Naive thymus-derived CD4-positive, alpha-beta T cell (primary cell): ENCODE results near the gene ATF3. TPM values are rescaled to one million over a fixed set of nuclear protein-coding genes. Genes with fewer than 3 reads are reported as not detected.

Experiments
- ATAC-seq: fragments of 150-1000 bp; cut with Tn5 transposase; 2 replicates; pipeline ENCODE4 v1.10.0; 2021; ENCODE audit warnings: mild to moderate bottlenecking, moderate library complexity
- CTCF ChIA-PET: fragments of 350-600 bp; sonication (Branson Sonifier 250); formaldehyde crosslinking; loops from one replicate; lab custom pipeline; 2021; ENCODE audit warnings: antibody characterized with exemption; lab: Charles Lee
- POLR2A ChIA-PET: fragments of 350-600 bp; sonication (Branson Sonifier 250); formaldehyde crosslinking; loops from one replicate; lab custom pipeline; 2021; ENCODE audit warnings: antibody characterized with exemption, inconsistent platforms; lab: Charles Lee
- DNase-seq, 9 donors: peaks; one replicate each; pipeline versions ENCODE4 v3.0.0 to v3.0.0-alpha.2; 2020 to 2022; ENCODE audit warnings: mixed read lengths in 1 of 9
- H3K27ac ChIP-seq: one replicate; pipeline ENCODE4 v1.7.0; 2013; ENCODE audit warnings: mild to moderate bottlenecking, low read depth, low read length, moderate library complexity
- H3K27me3 ChIP-seq, 2 donors: one replicate each; pipeline ENCODE4 v1.7.0; 2013; ENCODE audit warnings: low read length in 2 of 2, mild to moderate bottlenecking in 2 of 2, moderate library complexity in 2 of 2; ENCODE audit not compliant: control insufficient read depth in 2 of 2, insufficient read depth in 2 of 2
- H3K36me3 ChIP-seq, 3 experiments: 1 replicate in 2 of 3; 2 replicates in 1 of 3; pipeline ENCODE4 v1.7.0; 2013; ENCODE audit warnings: low read length in 3 of 3, mild to moderate bottlenecking in 3 of 3, moderate library complexity in 1 of 3; ENCODE audit not compliant: insufficient read depth in 3 of 3, control insufficient read depth in 2 of 3
- H3K4me1 ChIP-seq, 2 donors: one replicate each; pipeline ENCODE4 v1.7.0; 2013; ENCODE audit warnings: low read length in 2 of 2, mild to moderate bottlenecking in 2 of 2, moderate library complexity in 1 of 2; ENCODE audit not compliant: control insufficient read depth in 2 of 2, insufficient read depth in 2 of 2
- H3K4me3 ChIP-seq: 2 replicates; pipeline ENCODE4 v1.7.0; 2013; ENCODE audit warnings: mild to moderate bottlenecking, low read length
- H3K9me3 ChIP-seq, 3 experiments: 1 replicate in 2 of 3; 2 replicates in 1 of 3; pipeline ENCODE4 v1.7.0; 2013; ENCODE audit warnings: low read length in 3 of 3; ENCODE audit not compliant: control insufficient read depth in 2 of 3
- H3K27ac Mint-ChIP-seq, 9 donors: one replicate each; pipeline ENCODE4 v1.8.0; 2020 to 2022; ENCODE audit warnings: mixed read lengths in 9 of 9, mild to moderate bottlenecking in 8 of 9, moderate library complexity in 5 of 9, inconsistent platforms in 2 of 9
- H3K27me3 Mint-ChIP-seq, 5 donors: one replicate each; pipeline ENCODE4 v1.8.0; 2021 to 2022; ENCODE audit warnings: mixed read lengths in 5 of 5, mild to moderate bottlenecking in 1 of 5
- H3K36me3 Mint-ChIP-seq, 5 donors: one replicate each; pipeline ENCODE4 v1.8.0; 2020 to 2022; ENCODE audit warnings: mixed read lengths in 5 of 5, mild to moderate bottlenecking in 3 of 5, inconsistent platforms in 1 of 5
- H3K4me1 Mint-ChIP-seq, 7 donors: one replicate each; pipeline ENCODE4 v1.8.0; 2020 to 2022; ENCODE audit warnings: mixed read lengths in 7 of 7, mild to moderate bottlenecking in 3 of 7, inconsistent platforms in 1 of 7
- H3K4me3 Mint-ChIP-seq, 10 donors: one replicate each; pipeline ENCODE4 v1.8.0; 2020 to 2022; ENCODE audit warnings: mild to moderate bottlenecking in 10 of 10, mixed read lengths in 10 of 10, moderate library complexity in 6 of 10, inconsistent platforms in 2 of 10
- H3K9me3 Mint-ChIP-seq, 11 donors: one replicate each; pipeline ENCODE4 v1.8.0; 2020 to 2022; ENCODE audit warnings: mixed read lengths in 11 of 11, mild to moderate bottlenecking in 4 of 11, inconsistent platforms in 1 of 11, moderate library complexity in 1 of 11
- intact Hi-C, 2 donors: fragments of 100-400 bp; cut with micrococcal nuclease; formaldehyde crosslinking; loops; one replicate each; pipeline ENCODE4 v1.15.1; 2023
- polyA plus RNA-seq, 2 donors: library from polyadenylated mRNA; unstranded; fragments of 300-500 nt; fragmentation: Illumina TruSeq; gene quantifications; one replicate each; pipeline ENCODE4 v1.2.3, GENCODE V29; 2021
- total RNA-seq, 6 experiments: library from RNA in 5 of 6; stranded (reverse) in 5 of 6; gene quantifications; 1 replicate in 5 of 6; 2 replicates in 1 of 6; pipeline ENCODE4 v1.2.3 and lab custom pipeline; 2021 to 2026

ATF3 gene
- total and polyA plus RNA-seq, 7 experiments from 2014 or later = 0.57 to 83.4 (median 12.5) TPM; not detected in 2

- Mint-ChIP-seq H3K27me3 (peaks cover 61 to 75% (median 70%) of the 10 kb centered on the region in 5 donors), H3K4me3 (peak overlapping the region; percentile 90 to 98 (median 95))
- intact Hi-C loops = loop anchor here in 1 of 2 donors (1.0 to 10.0 kb wide), 4 partner anchors 132 to 1348 kb away; partner anchors contain the start of genes DTL, INTS7 and RCOR3
Measured at GRCh38 chr1:212606395-212607205, 2.0 kb upstream of the ATF3 start.

GRCh38 chr1:212607206-212607912 lies 1.2 kb upstream of the ATF3 start:
- peaks cover 0 to 2% (median 0%) of the 10 kb centered on the region in 11 donors for H3K9me3 Mint-ChIP-seq
- Histone ChIP-seq H3K9me3 (no peaks in the 10 kb centered on the region), H3K4me1 (peaks cover 17 to 23% of the 10 kb centered on the region in 2 donors), H3K4me3 (peak overlapping the region; percentile 70), H3K36me3 (no peaks in the 10 kb centered on the region), H3K27me3 (peaks cover 17 to 26% of the 10 kb centered on the region in 2 donors), H3K27ac (no peak overlapping the region)
- peaks cover 0 to 8% (median 0%) of the 10 kb centered on the region in 5 donors for H3K36me3 Mint-ChIP-seq
- peak overlapping the region in 7 of 9 donors; percentile 28 to 98 (median 59) for H3K27ac Mint-ChIP-seq
- ChIA-PET POLR2A (interaction anchor here (0.6 kb wide), 1 partner anchor 27 kb away, joined by 3 read pairs; no protein-coding TSS in a partner anchor), CTCF (no interaction called here)
- H3K27me3 Mint-ChIP-seq = peaks cover 56 to 69% (median 63%) of the 10 kb centered on the region in 5 donors
- peak in 4 of 9 donors; percentile 5 to 48 (median 28) for DNase-seq
- no peak for ATAC-seq
- H3K4me3 Mint-ChIP-seq = peak overlapping the region; percentile 90 to 98 (median 95)
- H3K4me1 Mint-ChIP-seq = peaks cover 17 to 46% (median 21%) of the 10 kb centered on the region in 7 donors
- intact Hi-C loops = loop anchor here in 1 of 2 donors (1.0 to 10.0 kb wide), 4 partner anchors 133 to 1349 kb away; partner anchors contain the start of genes DTL, INTS7 and RCOR3

More at GRCh38 chr1:212606395-212607205, 2.0 kb upstream of the ATF3 start:
- Histone ChIP-seq H3K4me3 (peak overlapping the region; percentile 70), H3K27me3 (peaks cover 17 to 26% of the 10 kb centered on the region in 2 donors), H3K36me3 (no peaks in the 10 kb centered on the region), H3K4me1 (peaks cover 17 to 23% of the 10 kb centered on the region in 2 donors), H3K9me3 (no peaks in the 10 kb centered on the region), H3K27ac (no peak overlapping the region)
- CTCF ChIA-PET = no interaction called here
- peak; percentile 36 to 62 (median 56) for DNase-seq
- peaks cover 0 to 2% (median 0%) of the 10 kb centered on the region in 11 donors for H3K9me3 Mint-ChIP-seq
- H3K4me1 Mint-ChIP-seq = peaks cover 17 to 46% (median 21%) of the 10 kb centered on the region in 7 donors
- peak; percentile 36 for ATAC-seq
- H3K36me3 Mint-ChIP-seq = peaks cover 0 to 8% (median 0%) of the 10 kb centered on the region in 5 donors
- POLR2A ChIA-PET = no interaction called here
- H3K27ac Mint-ChIP-seq = peak overlapping the region in 4 of 9 donors; percentile 28 to 98 (median 82)

GRCh38 chr1:212607913-212608391 lies 609 bp upstream of the ATF3 start:
- Mint-ChIP-seq H3K9me3 (peaks cover 0 to 2% (median 0%) of the 10 kb centered on the region in 11 donors), H3K27me3 (peaks cover 52 to 66% (median 61%) of the 10 kb centered on the region in 5 donors), H3K4me1 (peaks cover 17 to 51% (median 21%) of the 10 kb centered on the region in 7 donors), H3K27ac (peak overlapping the region in 5 of 9 donors; percentile 28 to 98 (median 76)), H3K36me3 (peaks cover 0 to 8% (median 0%) of the 10 kb centered on the region in 5 donors), H3K4me3 (peak overlapping the region; percentile 90 to 98 (median 95))
- Histone ChIP-seq H3K36me3 (no peaks in the 10 kb centered on the region), H3K4me1 (peaks cover 17 to 23% of the 10 kb centered on the region in 2 donors), H3K4me3 (peak overlapping the region; percentile 70), H3K9me3 (no peaks in the 10 kb centered on the region), H3K27me3 (peaks cover 17 to 26% of the 10 kb centered on the region in 2 donors), H3K27ac (no peak overlapping the region)
- intact Hi-C loops = loop anchor here (1.0 to 10.0 kb wide), 12 partner anchors 12 to 1349 kb away; partner anchors contain the start of genes DTL (in 2 of the 2), INTS7 (in 2 of the 2), PPP2R5A (in 2 of the 2) and ANGEL2 (in 1 of the 2)
- DNase-seq = peak in 3 of 9 donors; percentile 11 to 19 (median 19)
- peak; percentile 1 for ATAC-seq
- POLR2A ChIA-PET = interaction anchor here (0.6 to 0.8 kb wide), 2 partner anchors 10 to 26 kb away, joined by 3 read pairs; no protein-coding TSS in a partner anchor
- CTCF ChIA-PET = no interaction called here

- peak in 8 of 9 donors; percentile 32 to 70 (median 46) for DNase-seq
- Histone ChIP-seq H3K4me3 (peak overlapping the region; percentile 70), H3K27ac (no peak overlapping the region), H3K27me3 (peaks cover 17 to 26% of the 10 kb centered on the region in 2 donors), H3K36me3 (no peaks in the 10 kb centered on the region), H3K9me3 (no peaks in the 10 kb centered on the region), H3K4me1 (peaks cover 17 to 23% of the 10 kb centered on the region in 2 donors)
- Mint-ChIP-seq H3K27me3 (peaks cover 40 to 61% (median 55%) of the 10 kb centered on the region in 5 donors), H3K9me3 (peaks cover 0 to 2% (median 0%) of the 10 kb centered on the region in 11 donors), H3K4me3 (peak overlapping the region; percentile 90 to 98 (median 95)), H3K36me3 (peaks cover 0 to 8% (median 0%) of the 10 kb centered on the region in 5 donors), H3K27ac (peak overlapping the region; percentile 40 to 98 (median 75)), H3K4me1 (peaks cover 17 to 62% (median 21%) of the 10 kb centered on the region in 7 donors)
- peak; percentile 13 for ATAC-seq
- CTCF ChIA-PET = no interaction called here
- POLR2A ChIA-PET = no interaction called here
- intact Hi-C loops = loop anchor here (1.0 to 10.0 kb wide), 11 partner anchors 13 to 574 kb away; partner anchors contain the start of genes PPP2R5A (in 2 of the 2), ANGEL2 (in 1 of the 2), DTL (in 1 of the 2) and INTS7 (in 1 of the 2)
Measured at GRCh38 chr1:212608959-212609700, 569 bp downstream of the ATF3 start.

- DNase-seq (no peak), ATAC-seq (no peak)
- Mint-ChIP-seq H3K4me1 (peaks cover 17 to 68% (median 21%) of the 10 kb centered on the region in 7 donors), H3K27me3 (peaks cover 32 to 53% (median 46%) of the 10 kb centered on the region in 5 donors), H3K27ac (peak overlapping the region in 3 of 9 donors; percentile 33 to 74 (median 59)), H3K9me3 (peaks cover 0 to 2% (median 0%) of the 10 kb centered on the region in 11 donors), H3K4me3 (peak overlapping the region; percentile 73 to 98 (median 94)), H3K36me3 (peaks cover 0 to 12% (median 0%) of the 10 kb centered on the region in 5 donors)
- H3K4me3 ChIP-seq = peak overlapping the region; percentile 70
- ChIA-PET POLR2A (no interaction called here), CTCF (no interaction called here)
- H3K27ac ChIP-seq = no peak overlapping the region
- H3K9me3 ChIP-seq = no peaks in the 10 kb centered on the region
- peaks cover 17 to 23% of the 10 kb centered on the region in 2 donors for H3K4me1 ChIP-seq
- peaks cover 17 to 26% of the 10 kb centered on the region in 2 donors for H3K27me3 ChIP-seq
- no peaks in the 10 kb centered on the region for H3K36me3 ChIP-seq
- intact Hi-C loops = loop anchor here (2.0 to 10.0 kb wide), 5 partner anchors 91 to 247 kb away; partner anchors contain the start of gene FLVCR1 (in 1 of the 2)
Measured at GRCh38 chr1:212609701-212610574, 1.4 kb downstream of the ATF3 start.
